ENCODE measurements around the gene LTBP1. TPM values are rescaled to one million over a fixed set of nuclear protein-coding genes. Genes with fewer than 3 reads are reported as not detected.

The LTBP1 gene
- total RNA-seq, 2 donors from 2014 or later = 19.4 to 23.1 TPM

GRCh38 chr2:33020883-33021282, 74.1 kb downstream of the LTBP1 start:
- Histone ChIP-seq H3K27ac (no peak overlapping the region), H3K27me3 (no peaks in the 10 kb centered on the region), H3K36me3 (no peaks in the 10 kb centered on the region), H3K9me3 (no peaks in the 10 kb centered on the region), H3K4me3 (no peak overlapping the region), H3K4me1 (peaks cover 5% of the 10 kb centered on the region), H3K9ac (ENCODE audit: low read depth in 2 of 2, low read length in 2 of 2) (no peak overlapping the region)
- TF ChIP-seq CTCF (IDR thresholded peaks at IDR 0.05) = no peak
- intact Hi-C loops (cut with DNase I) = no loop called here
- no peak for DNase-seq

GRCh38 chr2:33021542-33022227, 74.9 kb downstream of the LTBP1 start:
- intact Hi-C loops (cut with DNase I) = no loop called here
- DNase-seq = no peak
- Histone ChIP-seq H3K27ac (no peak overlapping the region), H3K9ac (ENCODE audit: low read depth in 2 of 2, low read length in 2 of 2) (no peak overlapping the region), H3K4me3 (no peak overlapping the region), H3K4me1 (peaks cover 2% of the 10 kb centered on the region), H3K36me3 (no peaks in the 10 kb centered on the region), H3K9me3 (no peaks in the 10 kb centered on the region), H3K27me3 (no peaks in the 10 kb centered on the region)
- no peak for TF ChIP-seq CTCF (IDR thresholded peaks at IDR 0.05)

GRCh38 chr2:33022395-33022985, 75.7 kb downstream of the LTBP1 start:
- Histone ChIP-seq H3K27me3 (no peaks in the 10 kb centered on the region), H3K9me3 (no peaks in the 10 kb centered on the region), H3K36me3 (no peaks in the 10 kb centered on the region), H3K9ac (ENCODE audit: low read depth in 2 of 2, low read length in 2 of 2) (no peak overlapping the region), H3K4me3 (no peak overlapping the region), H3K4me1 (peaks cover 2% of the 10 kb centered on the region), H3K27ac (peak overlapping the region; percentile 44)
- DNase-seq = no peak
- intact Hi-C loops (cut with DNase I) = no loop called here
- TF ChIP-seq CTCF (IDR thresholded peaks at IDR 0.05) = no peak

GRCh38 chr2:33022989-33023727, 76.4 kb downstream of the LTBP1 start:
- H3K4me1 ChIP-seq = peaks cover 2% of the 10 kb centered on the region

More at GRCh38 chr2:33022989-33023727, 76.4 kb downstream of the LTBP1 start:
- H3K36me3 ChIP-seq = no peaks in the 10 kb centered on the region
- no peaks in the 10 kb centered on the region for H3K9me3 ChIP-seq
- no peaks in the 10 kb centered on the region for H3K27me3 ChIP-seq
- no peak overlapping the region for H3K4me3 ChIP-seq
- no peak overlapping the region for H3K9ac ChIP-seq (ENCODE audit: low read depth in 2 of 2, low read length in 2 of 2)
- no peak for TF ChIP-seq CTCF (IDR thresholded peaks at IDR 0.05)
- intact Hi-C loops (cut with DNase I) = no loop called here
- no peak for DNase-seq
- peak overlapping the region; percentile 44 for H3K27ac ChIP-seq
